GM19238 (cell line): Measurements from ENCODE around the gene DIPK1A.
A peak's percentile ranks its signal among the peaks of the same experiment; 100 is the strongest.

Source experiments
- DNase-seq: peaks from one replicate; pipeline ENCODE4 v3.0.0; 2011; ENCODE audit warnings: low spot score; ENCODE audit not compliant: insufficient read length

Gene DIPK1A

GRCh38 chr1:92961131-92961895, at the start of gene DIPK1A:
Gene DIPK1A (minus strand): TSS chr1:92961462. CDS start chr1:92961429, 33 bp downstream.
- DNase-seq: peak; percentile 65

GRCh38 chr1:93007941-93008577, 46.8 kb upstream of the DIPK1A start:
- DNase-seq: no peak

GRCh38 chr1:93005252-93005598, 44.0 kb upstream of the DIPK1A start:
- no peak for DNase-seq

GRCh38 chr1:93004566-93005251, 43.4 kb upstream of the DIPK1A start:
- no peak for DNase-seq

- no peak for DNase-seq
These were observed 42.7 kb upstream of the DIPK1A start for GRCh38 chr1:93003981-93004380.

- DNase-seq: no peak
These were observed 41.5 kb upstream of the DIPK1A start for GRCh38 chr1:93002781-93003180.

- DNase-seq: no peak
These were observed 40.6 kb upstream of the DIPK1A start for GRCh38 chr1:93001893-93002292.

GRCh38 chr1:93000751-93001175, 39.5 kb upstream of the DIPK1A start:
- DNase-seq: no peak

GRCh38 chr1:93000291-93000690, 39.0 kb upstream of the DIPK1A start:
- no peak for DNase-seq

- no peak for DNase-seq
These were observed 37.6 kb upstream of the DIPK1A start for GRCh38 chr1:92998821-92999220.

GRCh38 chr1:92995441-92996430, 34.5 kb upstream of the DIPK1A start:
- no peak for DNase-seq

- DNase-seq: peak; percentile 25
These were observed 32.9 kb upstream of the DIPK1A start for GRCh38 chr1:92994105-92994712.

GRCh38 chr1:92993581-92993980, 32.3 kb upstream of the DIPK1A start:
- no peak for DNase-seq

GRCh38 chr1:92992877-92993276, 31.6 kb upstream of the DIPK1A start:
- no peak for DNase-seq

GRCh38 chr1:92992054-92992453, 30.8 kb upstream of the DIPK1A start:
- no peak for DNase-seq

GRCh38 chr1:92990828-92991227, 29.6 kb upstream of the DIPK1A start:
- no peak for DNase-seq

- DNase-seq: no peak
These were observed 28.8 kb upstream of the DIPK1A start for GRCh38 chr1:92989936-92990583.

GRCh38 chr1:92989253-92989652, 28.0 kb upstream of the DIPK1A start:
- DNase-seq: no peak

GRCh38 chr1:92987462-92987861, 26.2 kb upstream of the DIPK1A start:
- DNase-seq: no peak

- no peak for DNase-seq
These were observed 23.8 kb upstream of the DIPK1A start for GRCh38 chr1:92985101-92985500.
